OCI-LY1 (cell line): ENCODE results near the gene ZBTB7C.
A peak's percentile ranks its signal among the peaks of the same experiment; 100 is the strongest.

Source experiments
- EZH2 ChIP-seq: fragments of 200-600 bp; sonication (generic), shearing (Covaris generic); IDR thresholded peaks from 2 replicates; pipeline ENCODE4 v1.8.0; 2017; ENCODE audit warnings: borderline replicate concordance, mixed run types, mild to moderate bottlenecking, antibody characterized with exemption, low read length, moderate library complexity, mixed read lengths
- TF ChIP-seq, protein P1 (sequence below): fragments of 200-600 bp; sonication (generic), shearing (Covaris generic); IDR thresholded peaks from 2 replicates; pipeline ENCODE4 v1.5.1; 2017; ENCODE audit warnings: mild to moderate bottlenecking, antibody characterized with exemption, low read length, moderate library complexity, mixed read lengths

DNA sequence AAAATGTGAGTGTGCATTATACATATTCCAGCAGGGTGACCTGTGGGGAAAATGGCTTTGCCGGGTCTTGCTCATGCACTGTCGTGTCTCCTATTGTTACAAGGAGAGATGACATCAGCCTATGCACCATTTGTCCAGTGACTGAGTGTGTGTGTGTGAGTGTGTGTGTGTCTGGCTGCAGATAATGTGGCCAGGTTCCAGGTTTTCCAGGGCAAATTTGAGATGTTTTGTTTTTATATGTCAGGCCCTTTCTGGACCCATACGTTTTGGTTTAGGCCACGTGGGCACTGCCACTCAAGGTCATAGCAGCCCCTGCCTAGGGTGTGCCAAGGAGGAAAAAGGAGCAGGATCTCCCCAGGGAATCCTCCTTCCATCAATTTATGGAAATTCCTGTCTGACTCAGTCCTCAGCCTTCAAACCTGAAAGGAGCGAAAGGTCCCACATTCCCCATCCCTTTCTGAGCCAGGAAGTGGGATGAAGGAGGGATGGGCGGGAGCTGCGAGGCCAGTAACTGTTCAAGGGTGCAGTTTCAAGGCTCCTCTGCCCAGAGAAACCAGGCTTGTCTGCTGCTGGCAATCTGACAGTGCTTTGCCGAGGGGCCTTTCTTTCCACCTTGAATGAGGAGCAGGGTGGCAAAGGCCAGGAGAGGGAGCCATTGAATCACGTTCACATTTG lies 385.7 kb downstream of the ZBTB7C start:
- TF ChIP-seq, protein P1, sequence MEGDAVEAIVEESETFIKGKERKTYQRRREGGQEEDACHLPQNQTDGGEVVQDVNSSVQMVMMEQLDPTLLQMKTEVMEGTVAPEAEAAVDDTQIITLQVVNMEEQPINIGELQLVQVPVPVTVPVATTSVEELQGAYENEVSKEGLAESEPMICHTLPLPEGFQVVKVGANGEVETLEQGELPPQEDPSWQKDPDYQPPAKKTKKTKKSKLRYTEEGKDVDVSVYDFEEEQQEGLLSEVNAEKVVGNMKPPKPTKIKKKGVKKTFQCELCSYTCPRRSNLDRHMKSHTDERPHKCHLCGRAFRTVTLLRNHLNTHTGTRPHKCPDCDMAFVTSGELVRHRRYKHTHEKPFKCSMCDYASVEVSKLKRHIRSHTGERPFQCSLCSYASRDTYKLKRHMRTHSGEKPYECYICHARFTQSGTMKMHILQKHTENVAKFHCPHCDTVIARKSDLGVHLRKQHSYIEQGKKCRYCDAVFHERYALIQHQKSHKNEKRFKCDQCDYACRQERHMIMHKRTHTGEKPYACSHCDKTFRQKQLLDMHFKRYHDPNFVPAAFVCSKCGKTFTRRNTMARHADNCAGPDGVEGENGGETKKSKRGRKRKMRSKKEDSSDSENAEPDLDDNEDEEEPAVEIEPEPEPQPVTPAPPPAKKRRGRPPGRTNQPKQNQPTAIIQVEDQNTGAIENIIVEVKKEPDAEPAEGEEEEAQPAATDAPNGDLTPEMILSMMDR = peak; percentile 35
- TF ChIP-seq EZH2 = no peak
